Pancreas (tissue), 10 donors: Measurements from ENCODE around the gene CDH12. TPM values are rescaled to one million over a fixed set of nuclear protein-coding genes. Genes with fewer than 3 reads are reported as not detected.
"Not testable (repeated sequence)": the region's sequence is repeated elsewhere in the genome, so short reads cannot be mapped to it uniquely, and the experiment has no call there.

Source experiments
- ATAC-seq, 4 donors: fragments of 200-7000 bp; cut with Tn5 transposase; one replicate each; pipeline versions ENCODE4 v1.8.0 to v1.9.1; 2020; ENCODE audit warnings: mild to moderate bottlenecking in 4 of 4, moderate library complexity in 4 of 4
- DNase-seq, 6 donors: peaks; one replicate each; pipeline ENCODE4 v3.0.0-alpha.2; 2020
- FAIRE-seq: peaks from 2 replicates; lab custom pipeline; 2012; peaks lifted over from hg19 to GRCh38; lab: Jason Lieb, UNC
- H3K27ac ChIP-seq, 4 donors: fragments of 200-600 bp; sonication (generic); 1 replicate in 3 of 4; 2 replicates in 1 of 4; pipeline versions ENCODE4 v1.5.0 to v1.8.0; 2020
- H3K27me3 ChIP-seq, 4 donors: fragments of 200-600 bp; one replicate each; pipeline ENCODE4 v1.8.0; 2021
- H3K36me3 ChIP-seq, 3 donors: fragments of 200-600 bp; sonication (generic) in 1 of 3; one replicate each; pipeline versions ENCODE4 v1.5.0 to v1.8.0; 2020 to 2021
- H3K4me1 ChIP-seq, 3 donors: fragments of 200-600 bp; one replicate each; pipeline ENCODE4 v1.8.0; 2021
- H3K4me3 ChIP-seq, 4 donors: fragments of 200-600 bp; sonication (generic) in 2 of 4; one replicate each; pipeline versions ENCODE4 v1.5.0 to v1.8.0; 2020 to 2021
- H3K9me3 ChIP-seq, 4 donors: fragments of 200-600 bp; one replicate each; pipeline ENCODE4 v1.8.0; 2021
- WGBS, 2 donors: extraction: QIAGEN DNeasy Blood & Tissue Kit; methylation state at CpG; one replicate each; pipeline ENCODE4 v1.1.7; 2013; 5-methylcytosine and 5-hydroxymethylcytosine counted together
- intact Hi-C, 3 donors: fragments of 100-400 bp; cut with DNase I; formaldehyde crosslinking; loops; one replicate each; pipeline versions ENCODE4 v1.11.1 to v1.14.2; 2022
- polyA plus RNA-seq, 2 donors: library from polyadenylated mRNA; stranded (reverse); fragments of 200-250 nt; gene quantifications; one replicate each; pipeline ENCODE4 v1.2.3, GENCODE V29; 2013
- total RNA-seq, 6 donors: library from RNA; stranded (reverse); fragmentation: NEBNext Ultra II Directional in 4 of 6; extraction: Animal tissue kit (Norgen Biotek cat#: 25700) in 4 of 6; gene quantifications; one replicate each; pipeline versions ENCODE4 v1.2.1 to v1.2.4, GENCODE V29; 2021 to 2023
- TF ChIP-seq, protein P1 (sequence below), 4 donors: fragments of 200-600 bp; sonication (generic) in 3 of 4; IDR thresholded peaks; one replicate each; pipeline versions ENCODE4 v1.5.0 to v1.8.0; 2021; ENCODE audit warnings: antibody characterized with exemption in 4 of 4
- donor health status: healthy with polysubstance abuse.
- donor health status: DM: no; HTN: no; CAD: no; lungs with moderate emphysema.
- donor health status: DM: no; HTN: no; CAD: no.
- donor health status: control.
- donor health status: control.
- donor health status: Bipolar disorder and iron deficiency.
- donor health status: DM: yes; HTN: yes; CAD: no.
- donor health status: DM: no; HTN: no; CAD: no.
- donor health status: DM: no; HTN: no; CAD: no.
- donor health status: DM: yes; HTN: yes; CAD: no.

Gene CDH12
- total and polyA plus RNA-seq, 8 donors = 0.12 to 0.31 (median 0.17) TPM; not detected in 4

DNA sequence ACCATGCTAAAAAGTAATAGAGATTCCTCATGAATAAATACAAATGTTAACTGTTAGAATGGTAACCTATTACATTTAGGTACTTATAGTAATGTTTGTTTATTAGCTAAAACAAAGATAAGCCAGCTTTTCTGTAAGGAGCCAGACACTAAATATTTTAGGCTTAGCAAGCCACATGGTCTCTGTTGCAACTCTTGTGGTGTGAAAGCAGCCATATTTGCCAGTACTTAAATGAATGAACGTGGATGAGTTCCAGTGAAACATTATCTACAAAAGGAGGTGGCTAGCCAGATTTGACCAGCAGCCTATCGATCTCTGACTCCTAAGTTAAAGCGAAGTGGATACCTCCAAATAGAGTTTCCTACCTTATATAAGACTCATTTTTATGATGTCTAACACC is 331.6 kb downstream of the CDH12 start:
- FAIRE-seq (no peak), DNase-seq (no peak), ATAC-seq (no peak)
- intact Hi-C loops = no loop called here
- H3K4me1 ChIP-seq = no peaks in the 10 kb centered on the region
- no peak overlapping the region for H3K27ac ChIP-seq
- no peak overlapping the region for H3K4me3 ChIP-seq
- 51 to 63% methylated on average over 3 of the region's 3 CpGs for WGBS, 2 donors
- peaks cover 0 to 3% (median 0%) of the 10 kb centered on the region in 4 donors for H3K9me3 ChIP-seq
- H3K36me3 ChIP-seq = no peaks in the 10 kb centered on the region
- H3K27me3 ChIP-seq = no peaks in the 10 kb centered on the region
- TF ChIP-seq, protein P1, sequence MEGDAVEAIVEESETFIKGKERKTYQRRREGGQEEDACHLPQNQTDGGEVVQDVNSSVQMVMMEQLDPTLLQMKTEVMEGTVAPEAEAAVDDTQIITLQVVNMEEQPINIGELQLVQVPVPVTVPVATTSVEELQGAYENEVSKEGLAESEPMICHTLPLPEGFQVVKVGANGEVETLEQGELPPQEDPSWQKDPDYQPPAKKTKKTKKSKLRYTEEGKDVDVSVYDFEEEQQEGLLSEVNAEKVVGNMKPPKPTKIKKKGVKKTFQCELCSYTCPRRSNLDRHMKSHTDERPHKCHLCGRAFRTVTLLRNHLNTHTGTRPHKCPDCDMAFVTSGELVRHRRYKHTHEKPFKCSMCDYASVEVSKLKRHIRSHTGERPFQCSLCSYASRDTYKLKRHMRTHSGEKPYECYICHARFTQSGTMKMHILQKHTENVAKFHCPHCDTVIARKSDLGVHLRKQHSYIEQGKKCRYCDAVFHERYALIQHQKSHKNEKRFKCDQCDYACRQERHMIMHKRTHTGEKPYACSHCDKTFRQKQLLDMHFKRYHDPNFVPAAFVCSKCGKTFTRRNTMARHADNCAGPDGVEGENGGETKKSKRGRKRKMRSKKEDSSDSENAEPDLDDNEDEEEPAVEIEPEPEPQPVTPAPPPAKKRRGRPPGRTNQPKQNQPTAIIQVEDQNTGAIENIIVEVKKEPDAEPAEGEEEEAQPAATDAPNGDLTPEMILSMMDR (IDR thresholded peaks at IDR 0.05) = no peak

DNA sequence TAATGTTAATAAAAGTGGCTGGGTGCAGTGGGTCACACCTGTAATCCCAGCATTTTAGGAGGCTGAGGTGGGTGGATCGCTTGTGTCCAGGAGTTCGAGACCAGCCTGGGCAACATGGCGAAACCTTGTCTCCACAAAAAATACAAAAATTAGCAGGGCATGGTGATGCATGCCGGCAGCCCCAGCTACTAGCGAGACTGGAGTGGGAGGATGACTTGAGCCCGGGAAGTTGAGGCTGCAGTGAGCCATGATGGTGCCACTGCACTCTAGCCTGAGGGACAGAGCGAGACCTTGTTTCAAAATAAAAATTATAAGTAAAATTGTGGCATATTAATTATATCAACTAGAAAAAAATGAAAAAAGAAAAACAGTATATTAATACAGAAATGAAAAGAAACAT is 336.6 kb downstream of the CDH12 start:
- intact Hi-C loops = not testable (repeated sequence)

DNA sequence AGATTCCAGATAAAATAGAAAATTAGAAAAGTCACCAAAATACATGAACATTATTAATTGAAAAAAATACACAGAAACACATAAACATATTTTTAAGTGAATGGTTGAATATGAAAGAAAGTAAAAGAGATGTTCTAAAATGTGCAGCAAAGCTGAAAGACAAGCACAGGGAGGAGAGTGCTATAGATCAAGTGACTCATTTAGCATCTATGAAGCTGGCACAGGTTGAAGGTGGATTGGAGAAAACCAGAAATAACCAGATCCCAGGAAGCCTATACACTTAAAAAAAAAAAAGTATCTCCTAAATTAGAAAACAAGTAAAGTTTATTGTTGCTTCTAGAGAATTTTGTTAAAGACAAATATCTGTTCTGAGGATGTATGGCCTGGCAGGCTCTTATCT is 338.9 kb downstream of the CDH12 start:
- Histone ChIP-seq H3K4me3 (no peak overlapping the region), H3K27me3 (no peaks in the 10 kb centered on the region), H3K4me1 (no peaks in the 10 kb centered on the region), H3K36me3 (no peaks in the 10 kb centered on the region), H3K27ac (no peak overlapping the region), H3K9me3 (no peaks in the 10 kb centered on the region)
- TF ChIP-seq, protein P1 (IDR thresholded peaks at IDR 0.05) = no peak
- FAIRE-seq = no peak
- no peak for DNase-seq
- intact Hi-C loops = no loop called here
- ATAC-seq = no peak

More for the DNA sequence above, 336.6 kb downstream of the CDH12 start:
- not testable (repeated sequence) for FAIRE-seq, H3K9me3 ChIP-seq, H3K27me3 ChIP-seq, ATAC-seq, H3K36me3 ChIP-seq, DNase-seq, H3K4me3 ChIP-seq, H3K27ac ChIP-seq, H3K4me1 ChIP-seq
- 68 to 80% methylated on average over 7 of the region's 7 CpGs for WGBS, 2 donors

DNA sequence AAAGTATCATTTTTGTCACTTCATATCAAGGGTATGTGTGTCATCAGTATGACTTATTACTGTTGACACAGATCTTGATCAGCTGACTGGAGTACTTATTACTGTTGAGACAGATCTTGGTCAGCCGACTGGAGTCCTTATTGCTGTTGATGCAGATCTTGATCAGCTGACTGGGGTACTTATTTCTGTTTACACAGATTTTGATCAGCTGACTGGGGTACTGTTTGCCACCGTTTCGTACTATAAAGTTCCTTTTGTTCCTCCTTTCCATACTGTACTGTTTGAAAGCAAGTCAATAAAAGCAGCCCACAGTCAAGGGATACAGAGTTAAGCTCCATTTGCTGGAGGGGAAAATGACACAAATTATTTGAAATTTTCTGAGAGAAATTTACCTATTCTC is 347.3 kb downstream of the CDH12 start:
- Histone ChIP-seq H3K9me3 (no peaks in the 10 kb centered on the region), H3K36me3 (no peaks in the 10 kb centered on the region), H3K27me3 (no peaks in the 10 kb centered on the region), H3K27ac (no peak overlapping the region), H3K4me1 (no peaks in the 10 kb centered on the region), H3K4me3 (no peak overlapping the region)
- 24 to 27% methylated on average over 3 of the region's 3 CpGs for WGBS, 2 donors
- intact Hi-C loops = no loop called here
- TF ChIP-seq, protein P1 (IDR thresholded peaks at IDR 0.05) = no peak
- no peak for ATAC-seq
- DNase-seq = no peak
- no peak for FAIRE-seq

DNA sequence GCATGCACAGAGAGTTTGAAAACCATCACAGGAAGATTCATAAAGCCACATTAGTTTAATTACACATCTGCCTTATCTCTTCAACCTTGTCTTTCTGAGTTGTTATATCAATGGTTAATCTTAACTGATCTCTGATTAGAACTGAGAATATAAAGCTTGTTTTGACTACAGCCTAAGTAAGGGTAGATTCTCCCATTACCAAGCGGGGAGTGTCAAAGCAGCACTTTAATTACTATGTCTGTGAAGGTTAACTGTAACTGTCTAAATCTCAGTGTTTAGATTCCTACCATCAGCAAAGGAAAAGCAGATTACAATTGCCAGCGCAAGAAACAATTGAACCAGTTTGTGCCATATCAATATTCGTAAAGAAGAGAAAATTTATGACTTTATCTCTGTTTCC is 348.7 kb downstream of the CDH12 start:
- intact Hi-C loops = no loop called here
- no peak for ATAC-seq
- TF ChIP-seq, protein P1 (IDR thresholded peaks at IDR 0.05) = no peak
- FAIRE-seq = no peak
- H3K27ac ChIP-seq = no peak overlapping the region
- H3K36me3 ChIP-seq = no peaks in the 10 kb centered on the region
- H3K4me3 ChIP-seq = no peak overlapping the region
- no peaks in the 10 kb centered on the region for H3K27me3 ChIP-seq
- 58 to 68% methylated on average over 3 of the region's 3 CpGs for WGBS, 2 donors
- no peak for DNase-seq
- H3K9me3 ChIP-seq = no peaks in the 10 kb centered on the region
- H3K4me1 ChIP-seq = no peaks in the 10 kb centered on the region
